NCI-H2196 treated with DMSO at 0.1 percent for 48 hours (cell line): ENCODE results near the gene ITIH1.

ENCODE experiments used
- DNase-seq: peaks from one replicate; lab custom pipeline; 2025; ENCODE audit not compliant: unreplicated experiment; lab: John Stamatoyannopoulos, UW

Gene ITIH1

GRCh38 chr3:52810923-52811322 lies 33.5 kb downstream of the ITIH1 start:
- no peak for DNase-seq

DNA sequence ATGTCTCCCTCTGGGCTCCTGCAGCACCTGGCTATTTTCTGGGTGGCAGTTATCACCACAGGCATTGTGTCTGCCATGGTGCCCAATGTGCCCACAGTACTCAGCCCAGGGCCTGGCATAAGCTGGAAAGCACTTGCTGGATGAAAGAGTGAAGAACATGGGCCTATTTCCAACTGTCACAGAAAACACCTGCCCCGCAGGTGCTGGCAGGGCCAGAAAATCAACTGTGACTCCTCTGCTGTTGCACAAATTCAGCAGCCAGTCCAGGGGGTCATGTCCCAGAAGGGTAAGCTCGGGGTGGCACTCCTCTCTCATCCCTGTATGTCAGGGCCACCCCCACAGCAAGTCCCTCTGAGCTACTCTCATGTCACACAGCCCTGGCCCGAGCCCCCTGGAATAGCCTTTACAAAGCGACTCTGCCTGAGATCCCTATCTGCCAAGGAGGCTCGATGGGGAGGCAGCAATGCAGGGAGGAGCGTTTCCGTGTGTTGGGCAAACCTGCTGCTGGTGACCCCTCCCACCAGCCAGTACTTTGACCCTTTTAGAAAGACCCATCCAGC lies 34.1 kb downstream of the ITIH1 start:
- no peak for DNase-seq

DNA sequence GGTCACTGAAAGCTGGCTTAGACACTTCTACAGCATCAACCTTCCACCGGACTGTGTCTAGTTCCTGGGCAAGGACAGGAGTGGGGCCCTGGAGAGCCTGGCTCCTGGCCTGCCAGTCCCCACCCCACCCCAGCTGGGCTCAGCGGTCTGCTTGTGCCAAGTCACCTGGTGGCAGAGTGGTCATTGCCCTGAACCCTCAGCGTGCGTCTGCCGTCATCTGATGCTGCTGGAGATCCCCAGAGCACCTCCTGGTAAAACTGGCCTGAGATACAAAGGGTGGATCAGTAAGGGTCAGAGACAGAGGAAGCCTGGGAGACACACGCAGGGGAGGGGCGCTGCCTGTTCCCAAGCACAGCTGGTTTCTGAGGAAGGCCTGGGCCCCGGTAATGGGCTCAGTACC lies 36.4 kb downstream of the ITIH1 start:
- no peak for DNase-seq

- DNase-seq, result no peak
Measured at GRCh38 chr3:52816199-52816598, 38.8 kb downstream of the ITIH1 start.

DNA sequence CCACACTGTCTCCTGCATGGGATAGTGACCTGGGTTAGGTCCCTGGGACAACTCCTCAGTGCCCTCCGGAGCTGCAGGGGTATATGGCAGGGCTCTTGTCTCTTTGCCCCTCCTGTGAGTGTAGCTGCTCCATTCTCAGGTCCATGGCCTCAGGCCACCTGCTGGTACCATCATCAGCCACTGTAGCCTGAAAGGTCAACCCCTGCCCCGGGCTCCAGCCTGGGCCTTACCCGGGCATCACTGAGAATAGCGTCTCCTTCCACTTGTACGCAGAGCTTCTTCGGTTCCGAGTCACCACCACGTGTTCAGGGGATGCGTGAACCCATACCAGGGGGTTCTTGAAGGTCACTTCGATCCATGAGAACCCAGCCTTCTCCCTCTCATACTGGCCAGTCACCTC lies 39.3 kb downstream of the ITIH1 start:
- no peak for DNase-seq

GRCh38 chr3:52817221-52817620 lies 39.8 kb downstream of the ITIH1 start:
- DNase-seq, result no peak

GRCh38 chr3:52817860-52818259 lies 40.5 kb downstream of the ITIH1 start:
- DNase-seq, result no peak

- DNase-seq, result no peak
Measured at GRCh38 chr3:52819936-52820335, 42.5 kb downstream of the ITIH1 start.

DNA sequence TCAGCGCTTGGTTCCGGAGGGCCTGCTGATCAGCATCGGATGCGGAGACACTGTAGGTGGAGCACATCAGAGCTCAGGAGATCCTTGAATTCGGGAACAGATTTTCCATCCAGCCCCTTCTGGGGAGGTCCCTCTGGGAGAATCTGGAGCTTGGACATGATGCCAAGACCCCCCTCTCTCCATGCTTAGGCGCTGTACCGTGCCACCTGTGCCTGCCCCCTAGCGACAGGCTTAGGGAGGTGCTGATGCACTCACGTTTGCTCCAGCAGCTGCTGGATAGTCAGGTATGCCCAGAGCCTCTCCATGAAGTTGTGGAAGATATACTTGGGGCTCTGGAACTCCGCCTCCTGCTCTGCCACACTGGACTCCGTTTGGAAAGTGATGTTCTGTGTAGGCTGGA lies 43.3 kb downstream of the ITIH1 start:
- DNase-seq, result no peak

DNA sequence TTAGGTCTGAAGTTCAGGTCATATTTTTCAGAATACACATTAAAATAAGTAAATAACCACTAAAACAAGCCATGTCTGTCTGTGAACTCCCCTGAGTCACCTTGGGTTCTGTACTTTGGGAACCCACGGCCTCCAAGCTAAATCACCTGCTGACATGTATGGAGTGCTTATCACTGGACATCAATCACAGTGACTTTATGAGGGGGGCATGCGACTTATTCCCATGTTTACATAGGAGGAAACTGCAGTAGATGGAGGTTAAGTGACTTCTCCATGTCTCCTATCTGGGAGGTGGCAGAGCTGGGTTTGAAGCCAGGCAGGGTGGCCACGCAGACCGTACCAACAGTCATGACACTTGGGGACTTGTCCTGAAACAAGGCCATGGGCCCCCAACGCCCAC lies 45.0 kb downstream of the ITIH1 start:
- no peak for DNase-seq

- DNase-seq, result no peak
Measured at GRCh38 chr3:52824037-52824436, 46.6 kb downstream of the ITIH1 start.

GRCh38 chr3:52827441-52827840 lies 50.0 kb downstream of the ITIH1 start:
- DNase-seq, result no peak

- no peak for DNase-seq
Measured at GRCh38 chr3:52827866-52828376, 50.5 kb downstream of the ITIH1 start.

DNA sequence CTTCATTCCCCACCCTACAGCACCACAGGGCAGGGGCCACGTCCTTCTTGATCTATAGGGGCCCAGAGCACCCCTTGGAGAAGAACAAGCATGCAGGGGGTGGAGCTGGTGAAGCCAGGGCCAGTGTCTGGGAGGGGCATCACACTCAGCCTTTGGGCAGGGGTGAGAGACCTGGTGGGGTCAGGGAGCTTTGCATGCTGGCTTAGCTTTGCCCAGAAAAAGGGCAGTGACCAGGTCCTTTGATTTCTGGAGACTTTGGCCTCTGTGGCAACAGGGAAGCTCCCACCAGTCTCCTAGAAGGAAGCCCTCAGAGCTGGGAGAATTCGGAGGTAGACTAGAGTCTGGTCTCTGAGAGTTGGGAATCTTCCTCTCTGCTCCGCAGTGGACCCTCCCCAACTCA lies 52.1 kb downstream of the ITIH1 start:
- no peak for DNase-seq

DNA sequence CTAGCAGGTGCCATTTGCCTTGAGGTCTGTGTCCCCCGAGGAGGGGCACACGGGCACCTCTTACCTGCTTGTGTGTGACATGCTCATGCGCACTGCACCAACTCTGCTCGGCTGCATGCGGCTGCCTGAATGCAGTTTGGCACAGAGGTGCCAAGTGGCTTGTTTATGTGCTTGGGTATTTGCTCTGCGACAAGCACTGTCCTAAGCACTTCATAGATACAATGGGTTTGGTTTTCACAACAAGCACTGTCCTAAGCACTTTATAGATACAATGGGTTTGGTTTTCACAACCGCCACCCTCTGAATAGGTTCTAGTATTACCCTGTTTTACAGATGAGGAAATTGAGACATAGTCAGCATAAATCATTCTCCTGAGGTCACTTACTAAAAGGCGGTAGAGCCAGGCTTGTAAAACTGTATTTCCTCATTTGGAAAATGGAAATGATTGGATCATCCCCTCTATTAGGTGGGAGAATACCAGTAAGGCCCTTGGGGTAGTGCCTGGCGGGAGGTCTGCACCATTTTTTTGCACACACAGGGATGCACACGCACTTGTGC lies 52.6 kb downstream of the ITIH1 start:
- no peak for DNase-seq

- DNase-seq, result no peak
Measured at GRCh38 chr3:52830535-52831258, 53.3 kb downstream of the ITIH1 start, which contains the start of gene ITIH4. TSS of gene ITIH4 (minus strand) at chr3:52830672. CDS start at chr3:52830642, 30 bp downstream.

DNA sequence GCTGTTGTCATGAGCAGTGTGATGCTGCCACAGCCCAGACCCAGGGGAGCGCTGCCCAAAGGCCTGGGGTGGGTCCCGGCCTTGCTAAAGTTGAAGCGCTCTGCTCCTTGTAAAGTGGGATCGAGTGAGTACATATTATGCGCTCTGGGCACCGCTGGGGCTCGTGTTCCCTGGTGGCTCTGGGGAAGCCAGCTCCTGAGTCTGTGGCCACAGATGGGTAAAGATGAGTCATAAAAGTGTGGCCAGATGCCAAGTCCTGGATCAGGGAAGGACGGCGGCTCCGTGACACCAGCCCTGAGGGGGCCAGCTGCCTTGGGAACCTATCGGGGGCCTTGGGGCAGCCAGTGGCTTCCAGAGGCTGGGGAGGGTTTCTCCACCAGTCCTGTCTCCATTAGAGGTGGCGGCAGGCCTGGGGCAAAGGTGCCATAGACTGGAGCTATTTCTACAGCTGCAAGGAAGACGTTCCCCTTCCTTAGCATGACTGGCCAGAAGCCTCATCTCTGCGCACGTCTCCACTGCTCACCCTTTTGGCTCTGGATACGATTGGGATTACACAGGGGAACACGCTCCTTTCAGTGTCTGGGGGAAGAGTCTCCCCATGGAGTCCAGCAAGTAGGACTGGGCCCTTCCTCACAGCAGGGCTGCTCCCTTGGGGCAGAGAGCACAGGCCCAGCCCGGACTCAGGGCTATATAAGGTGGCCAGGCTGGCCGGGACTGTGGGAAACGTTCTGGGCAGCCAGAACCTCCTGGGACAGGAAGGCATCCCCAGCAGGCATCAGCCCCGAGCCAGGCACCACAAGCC lies 54.3 kb downstream of the ITIH1 start:
- no peak for DNase-seq

DNA sequence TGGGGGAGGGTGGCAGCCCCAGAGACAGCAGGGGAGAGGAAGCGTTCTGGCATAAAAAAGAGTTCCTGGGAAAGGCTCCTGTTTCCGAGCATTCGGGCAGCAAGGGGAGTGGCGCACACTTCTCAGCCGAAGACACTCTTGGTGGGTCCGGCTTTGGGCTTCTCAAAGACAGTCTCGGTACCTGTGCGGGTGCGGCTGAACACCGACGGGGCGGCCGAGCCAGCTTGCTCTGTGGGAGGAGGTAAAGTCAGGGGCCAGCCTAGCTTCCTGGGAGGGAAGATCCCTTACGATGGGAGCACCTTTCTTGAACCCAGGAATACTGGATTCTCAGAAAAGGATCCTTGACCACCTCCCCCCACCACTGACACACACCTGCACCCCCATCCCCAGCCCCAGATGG lies 55.8 kb downstream of the ITIH1 start:
- no peak for DNase-seq

DNA sequence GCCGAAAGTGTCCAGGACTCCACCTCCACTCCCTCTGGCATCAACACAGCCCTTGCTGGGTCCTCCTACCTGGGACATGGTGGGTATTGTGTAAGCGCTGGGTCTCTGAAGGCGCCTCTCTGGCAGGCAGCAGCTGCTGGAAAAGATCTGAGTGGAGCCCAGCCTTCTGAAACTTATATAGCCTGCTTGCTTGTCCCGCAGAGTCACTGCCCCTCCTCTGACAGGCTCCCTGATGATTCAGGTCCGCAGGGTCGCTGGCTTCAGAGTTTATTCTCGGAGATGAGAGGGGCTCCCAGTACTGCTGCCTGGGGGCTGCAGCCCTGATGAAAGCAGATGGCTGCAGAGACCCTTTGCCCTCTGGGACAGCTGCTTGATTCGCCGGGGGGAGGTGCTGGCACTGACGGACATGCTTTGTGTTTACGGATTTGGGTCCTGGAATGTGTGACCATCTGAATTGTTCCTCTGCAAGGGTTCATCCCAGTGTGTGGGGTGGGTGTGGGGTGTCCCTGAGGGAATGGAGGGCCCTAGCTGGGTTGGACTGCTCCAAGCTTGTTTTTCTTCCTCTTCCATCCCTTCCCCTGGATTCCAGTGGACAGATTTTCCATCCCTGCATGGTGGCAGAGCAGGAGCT lies 57.6 kb downstream of the ITIH1 start, which contains the start of gene MUSTN1:
Gene MUSTN1 (minus strand): TSS at position 149 of the 631 bp plus-strand sequence. CDS start 71 bp downstream, at position 78.
- DNase-seq, result no peak

DNA sequence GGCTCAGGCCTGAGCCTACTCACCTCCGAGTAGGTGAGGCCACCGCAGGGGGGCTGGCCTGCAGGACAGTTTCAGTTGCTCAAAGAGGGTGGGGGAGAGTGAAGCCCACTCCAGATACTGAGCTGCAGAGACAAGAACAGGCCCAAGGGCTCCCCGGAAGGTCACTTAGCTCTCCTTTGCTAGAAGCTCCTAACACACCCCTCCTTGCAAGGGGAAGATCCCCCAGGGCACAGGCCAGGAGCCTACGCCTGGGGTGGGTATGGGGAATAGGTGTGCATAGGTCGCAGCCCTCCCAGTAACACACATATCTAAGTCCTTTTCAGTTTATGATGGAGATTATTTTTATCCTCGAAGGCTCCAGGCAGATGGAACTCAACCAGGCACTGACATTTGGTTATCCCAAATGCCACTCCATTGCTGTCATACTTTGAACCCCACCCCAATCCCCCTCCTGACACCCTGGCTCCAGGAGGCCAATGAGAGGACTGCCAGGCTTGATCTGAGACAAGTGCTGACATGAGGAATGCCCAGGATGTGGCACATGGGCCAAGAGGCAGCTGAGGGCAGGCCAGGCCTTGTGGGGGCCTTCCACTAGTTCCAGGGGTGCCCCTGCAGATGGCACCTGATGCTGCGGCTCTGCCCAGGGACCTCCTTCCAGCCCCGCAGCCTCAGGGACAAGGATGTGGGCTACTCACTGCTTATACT lies 58.5 kb downstream of the ITIH1 start:
- no peak for DNase-seq
